Esophagus squamous epithelium (tissue), 4 donors: ENCODE measurements around the gene RPL18.

Source experiments
- CTCF ChIP-seq, 6 experiments: fragments of 450-650 bp in 4 of 6; fragments of 200-600 bp in 2 of 6; sonication (generic) in 2 of 6; IDR thresholded peaks; one replicate each; pipeline ENCODE4 v1.5.1; 2016 to 2019; ENCODE audit warnings: antibody characterized with exemption in 6 of 6, mild to moderate bottlenecking in 4 of 6, moderate library complexity in 4 of 6
- POLR2A ChIP-seq, 4 donors: fragments of 450-650 bp; IDR thresholded peaks; one replicate each; pipeline ENCODE4 v1.6.1; 2017; ENCODE audit warnings: antibody characterized with exemption in 4 of 4, mild to moderate bottlenecking in 4 of 4, moderate library complexity in 3 of 4

- TF ChIP-seq CTCF (IDR thresholded peaks at IDR 0.05) (no peak), POLR2A (IDR thresholded peaks at IDR 0.05) (no peak)
Measured at GRCh38 chr19:48642862-48643261, 23.9 kb upstream of the RPL18 start.
